NCI-H1694 (cell line): ENCODE measurements around the gene CNTNAP3.
"Not testable (repeated sequence)": the region's sequence is repeated elsewhere in the genome, so short reads cannot be mapped to it uniquely, and the experiment has no call there.

ENCODE experiments used
- DNase-seq: peaks from one replicate; lab custom pipeline; 2025; lab: John Stamatoyannopoulos, UW

Gene CNTNAP3

GRCh38 chr9:39067683-39068082, 220.3 kb downstream of the CNTNAP3 start:
- not testable (repeated sequence) for DNase-seq

GRCh38 chr9:39062966-39063365, 225.0 kb downstream of the CNTNAP3 start:
- DNase-seq, result not testable (repeated sequence)

GRCh38 chr9:39054453-39054852, 233.5 kb downstream of the CNTNAP3 start:
- not testable (repeated sequence) for DNase-seq

- DNase-seq, result not testable (repeated sequence)
These were observed 241.1 kb downstream of the CNTNAP3 start for GRCh38 chr9:39046833-39047232.

- DNase-seq, result not testable (repeated sequence)
These were observed 245.6 kb downstream of the CNTNAP3 start for GRCh38 chr9:39042352-39042803.

GRCh38 chr9:39041774-39042173, 246.2 kb downstream of the CNTNAP3 start:
- DNase-seq, result not testable (repeated sequence)

- not testable (repeated sequence) for DNase-seq
These were observed 248.8 kb downstream of the CNTNAP3 start for GRCh38 chr9:39039148-39039547.

- DNase-seq, result not testable (repeated sequence)
These were observed 249.7 kb downstream of the CNTNAP3 start for GRCh38 chr9:39038221-39038620.

GRCh38 chr9:39033849-39034248, 254.1 kb downstream of the CNTNAP3 start:
- DNase-seq, result not testable (repeated sequence)

GRCh38 chr9:39030204-39031019, 257.6 kb downstream of the CNTNAP3 start:
- DNase-seq, result not testable (repeated sequence)

GRCh38 chr9:39028855-39029254, 259.1 kb downstream of the CNTNAP3 start:
- not testable (repeated sequence) for DNase-seq

GRCh38 chr9:39028168-39028567, 259.8 kb downstream of the CNTNAP3 start:
- DNase-seq, result not testable (repeated sequence)

- DNase-seq, result not testable (repeated sequence)
These were observed 261.9 kb downstream of the CNTNAP3 start for GRCh38 chr9:39025911-39026588.
